ENCODE data around the gene TCFL5. TPM values are rescaled to one million over a fixed set of nuclear protein-coding genes. Genes with fewer than 3 reads are reported as not detected.

Gene TCFL5
- total and polyA plus RNA-seq, 4 donors = 4.5 to 10.7 (median 4.7) TPM

DNA sequence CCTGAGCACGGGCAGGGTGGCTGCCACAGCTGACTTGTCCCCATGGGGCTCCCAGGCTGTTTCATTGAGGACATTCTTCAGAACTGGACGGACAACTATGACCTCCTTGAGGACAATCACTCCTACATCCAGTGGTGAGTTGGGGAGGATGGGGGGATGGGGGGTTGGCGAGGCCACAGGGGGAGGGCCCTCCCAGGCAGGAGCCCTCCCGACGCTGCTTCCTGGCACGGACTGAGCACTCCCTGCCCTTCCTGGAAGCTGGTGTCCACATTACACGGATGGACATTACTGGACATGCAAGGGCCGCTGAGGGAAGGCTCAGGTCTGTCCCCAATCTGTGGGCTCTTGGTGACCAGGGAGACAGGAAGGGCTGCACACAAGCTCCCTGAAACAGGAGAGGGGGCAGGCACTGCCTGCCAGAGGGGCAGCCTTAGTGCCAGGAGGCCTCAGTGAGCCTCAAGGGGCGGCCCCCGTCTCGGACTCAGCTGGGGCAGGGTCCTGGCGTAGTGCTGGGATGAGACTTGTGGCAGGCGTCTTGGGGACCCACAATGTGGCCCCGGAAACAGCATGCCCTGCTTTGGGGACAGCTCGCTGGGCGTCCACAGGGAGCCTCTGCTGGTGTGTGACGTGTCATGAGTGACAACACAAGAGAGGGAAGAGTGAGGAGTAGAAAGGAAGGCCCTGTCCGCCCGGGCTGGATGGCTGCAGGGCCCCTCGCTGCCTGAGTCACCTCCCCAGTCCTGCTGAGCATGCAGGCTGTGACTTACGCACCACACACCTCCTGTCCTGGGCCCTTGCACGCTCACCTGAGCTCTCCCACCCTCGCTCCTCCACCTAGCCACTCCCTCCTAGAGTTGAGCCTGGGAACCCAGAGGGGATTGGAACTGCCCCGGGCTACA is 51.8 kb downstream of the TCFL5 start:
- H3K27me3 ChIP-seq (ENCODE audit: control insufficient read depth in 1 of 2, insufficient read depth in 2 of 2, low read length in 1 of 2) = no peaks in the 10 kb centered on the region
- ATAC-seq (ENCODE audit: low FRiP score) (no peak), DNase-seq (no peak)
- intact Hi-C loops (cut with DNase I) = loop anchor here (5.0 to 10.0 kb wide), 4 partner anchors 142 to 312 kb away; partner anchors contain the start of gene SLC17A9 (in 1 of the 2)
- peaks cover 0 to 11% of the 10 kb centered on the region in 2 donors for H3K36me3 ChIP-seq (ENCODE audit: control insufficient read depth in 1 of 2, insufficient read depth in 2 of 2, low read length in 1 of 2)
- no peak overlapping the region for H3K4me3 ChIP-seq (ENCODE audit: low read length in 2 of 2)
- no peaks in the 10 kb centered on the region for H3K9me3 ChIP-seq (ENCODE audit: control insufficient read depth, low read length)
- 93 to 95% methylated on average over 24 of the region's 24 CpGs for WGBS, 2 donors
- no peak overlapping the region for H3K27ac ChIP-seq (ENCODE audit: low read depth in 1 of 2, low read length in 2 of 2)
- H3K4me1 ChIP-seq (ENCODE audit: control insufficient read depth in 1 of 2, insufficient read depth in 2 of 2, low read length in 2 of 2) = no peaks in the 10 kb centered on the region

DNA sequence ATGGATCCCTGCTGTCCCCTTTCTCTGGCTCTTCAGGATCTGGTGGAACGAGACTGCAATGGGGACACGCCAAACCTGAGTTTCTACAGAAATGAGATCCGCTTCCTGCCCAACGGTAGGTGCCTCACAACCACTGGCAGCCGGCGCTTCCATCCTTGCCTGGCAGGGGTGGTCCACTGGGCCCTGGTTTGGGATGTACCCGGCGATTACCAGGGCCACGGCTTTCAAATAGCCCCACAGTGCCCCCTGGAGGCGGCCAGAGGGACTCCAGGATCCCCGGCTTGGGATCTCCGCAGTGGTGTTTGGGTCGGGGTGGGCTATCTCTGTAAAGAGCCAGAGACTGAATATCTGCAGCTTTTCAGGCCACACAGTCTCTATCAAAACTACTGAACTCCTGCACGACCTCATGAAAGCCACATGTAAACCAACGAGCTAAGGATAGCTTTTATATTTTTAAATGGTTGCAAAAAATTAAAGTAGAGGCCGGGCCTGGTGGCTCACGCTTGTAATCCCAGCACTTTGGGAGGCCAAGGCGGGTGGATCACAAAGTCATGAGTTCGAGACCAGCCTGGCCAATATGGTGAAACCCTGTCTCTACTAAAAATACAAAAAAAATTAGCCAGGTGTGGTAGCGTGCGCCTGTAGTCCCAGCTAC is 53.3 kb downstream of the TCFL5 start:
- H3K27me3 ChIP-seq (ENCODE audit: control insufficient read depth in 1 of 2, insufficient read depth in 2 of 2, low read length in 1 of 2) = no peaks in the 10 kb centered on the region
- intact Hi-C loops (cut with DNase I) = loop anchor here (1.0 to 10.0 kb wide), 5 partner anchors 141 to 311 kb away; partner anchors contain the start of gene SLC17A9 (in 1 of the 2)
- no peaks in the 10 kb centered on the region for H3K4me1 ChIP-seq (ENCODE audit: control insufficient read depth in 1 of 2, insufficient read depth in 2 of 2, low read length in 2 of 2)
- no peaks in the 10 kb centered on the region for H3K9me3 ChIP-seq (ENCODE audit: control insufficient read depth, low read length)
- no peak overlapping the region for H3K27ac ChIP-seq (ENCODE audit: low read depth in 1 of 2, low read length in 2 of 2)
- DNase-seq (peak; percentile 79 to 92), ATAC-seq (ENCODE audit: low FRiP score) (peak; percentile 73)
- no peak overlapping the region for H3K4me3 ChIP-seq (ENCODE audit: low read length in 2 of 2)
- peaks cover 0 to 11% of the 10 kb centered on the region in 2 donors for H3K36me3 ChIP-seq (ENCODE audit: control insufficient read depth in 1 of 2, insufficient read depth in 2 of 2, low read length in 1 of 2)
- 41 to 43% methylated on average over 20 to 21 of the region's 21 CpGs for WGBS, 2 donors

DNA sequence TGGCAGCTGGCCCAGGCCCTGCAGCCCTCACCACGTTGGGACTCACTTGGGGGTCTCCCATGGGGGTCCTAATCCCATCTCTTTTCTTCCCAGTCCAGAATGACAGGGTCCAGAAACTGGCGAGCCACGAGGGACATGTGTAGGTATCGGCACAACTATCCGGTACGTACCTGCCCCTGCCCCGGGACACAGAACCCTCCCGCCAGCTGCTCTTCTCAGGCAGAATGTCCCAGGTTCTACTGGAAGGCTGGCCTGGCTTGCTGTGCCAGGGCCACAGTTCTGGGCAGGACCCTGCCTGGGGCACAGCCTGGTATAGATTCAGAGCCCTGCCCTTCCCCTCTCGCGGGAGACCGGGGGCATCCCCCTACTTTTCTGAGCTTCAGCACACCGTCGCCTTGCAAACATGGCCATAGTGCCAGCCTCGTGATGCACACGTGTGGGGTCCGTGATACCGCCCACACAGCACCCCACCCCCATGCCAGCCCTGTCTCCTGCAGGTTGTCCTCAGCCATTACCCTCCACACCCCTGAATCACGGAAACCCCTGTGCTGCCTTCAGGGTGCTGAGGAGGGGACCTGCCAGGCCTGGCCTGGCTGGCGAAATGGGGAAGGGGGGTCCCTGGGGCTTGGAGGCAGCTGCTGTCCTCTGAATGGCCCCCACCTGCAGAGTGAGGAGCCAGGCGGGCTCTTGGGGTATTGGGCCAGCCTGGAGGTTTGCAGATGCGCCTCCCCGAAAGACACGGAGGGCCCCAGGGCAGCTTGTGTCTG is 54.0 kb downstream of the TCFL5 start:
- H3K27ac ChIP-seq (ENCODE audit: low read depth in 1 of 2, low read length in 2 of 2) = no peak overlapping the region
- H3K36me3 ChIP-seq (ENCODE audit: control insufficient read depth in 1 of 2, insufficient read depth in 2 of 2, low read length in 1 of 2) = peaks cover 0 to 11% of the 10 kb centered on the region in 2 donors
- no peak for ATAC-seq (ENCODE audit: low FRiP score)
- no peak overlapping the region for H3K4me3 ChIP-seq (ENCODE audit: low read length in 2 of 2)
- no peaks in the 10 kb centered on the region for H3K9me3 ChIP-seq (ENCODE audit: control insufficient read depth, low read length)
- WGBS, 2 donors = 87 to 88% methylated on average over 23 of the region's 23 CpGs
- H3K27me3 ChIP-seq (ENCODE audit: control insufficient read depth in 1 of 2, insufficient read depth in 2 of 2, low read length in 1 of 2) = no peaks in the 10 kb centered on the region
- H3K4me1 ChIP-seq (ENCODE audit: control insufficient read depth in 1 of 2, insufficient read depth in 2 of 2, low read length in 2 of 2) = no peaks in the 10 kb centered on the region
- intact Hi-C loops (cut with DNase I) = loop anchor here (1.0 to 10.0 kb wide), 5 partner anchors 140 to 310 kb away; partner anchors contain the start of gene SLC17A9 (in 1 of the 2)
- DNase-seq = no peak

DNA sequence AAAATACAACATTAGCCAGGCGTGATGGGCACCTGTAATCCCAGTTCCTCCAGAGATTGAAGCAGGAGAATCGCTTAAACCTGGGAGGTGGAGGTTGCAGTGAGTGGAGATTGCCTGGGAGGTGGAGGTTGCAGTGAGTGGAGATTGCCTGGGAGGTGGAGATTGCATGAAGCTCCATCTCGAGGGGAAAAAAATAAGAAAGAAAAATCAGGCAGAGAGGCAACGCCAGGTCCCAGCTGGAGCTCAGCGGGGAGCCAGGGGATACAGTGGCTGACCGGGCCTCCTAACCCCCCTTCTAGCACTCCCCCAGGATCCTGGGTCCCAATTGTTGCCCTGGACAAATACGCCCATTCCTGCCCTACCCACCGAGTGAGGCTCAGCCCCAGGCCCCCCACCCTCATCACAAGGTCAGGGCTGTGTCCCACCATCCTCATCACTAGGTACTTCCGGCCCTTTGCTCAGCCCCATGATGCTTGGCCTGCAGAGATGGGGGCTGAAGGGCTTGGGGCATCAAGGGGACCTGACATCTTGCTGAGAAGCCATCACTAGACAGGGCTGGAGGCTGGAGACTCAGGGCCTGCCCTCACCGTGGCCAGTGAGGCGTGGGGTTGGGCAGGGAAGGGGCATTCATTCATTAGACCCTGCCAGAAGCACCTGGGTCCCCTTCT is 55.1 kb downstream of the TCFL5 start:
- no peak overlapping the region for H3K4me3 ChIP-seq (ENCODE audit: low read length in 2 of 2)
- 75 to 88% methylated on average over 11 of the region's 11 CpGs for WGBS, 2 donors
- no peak overlapping the region for H3K27ac ChIP-seq (ENCODE audit: low read depth in 1 of 2, low read length in 2 of 2)

DNA sequence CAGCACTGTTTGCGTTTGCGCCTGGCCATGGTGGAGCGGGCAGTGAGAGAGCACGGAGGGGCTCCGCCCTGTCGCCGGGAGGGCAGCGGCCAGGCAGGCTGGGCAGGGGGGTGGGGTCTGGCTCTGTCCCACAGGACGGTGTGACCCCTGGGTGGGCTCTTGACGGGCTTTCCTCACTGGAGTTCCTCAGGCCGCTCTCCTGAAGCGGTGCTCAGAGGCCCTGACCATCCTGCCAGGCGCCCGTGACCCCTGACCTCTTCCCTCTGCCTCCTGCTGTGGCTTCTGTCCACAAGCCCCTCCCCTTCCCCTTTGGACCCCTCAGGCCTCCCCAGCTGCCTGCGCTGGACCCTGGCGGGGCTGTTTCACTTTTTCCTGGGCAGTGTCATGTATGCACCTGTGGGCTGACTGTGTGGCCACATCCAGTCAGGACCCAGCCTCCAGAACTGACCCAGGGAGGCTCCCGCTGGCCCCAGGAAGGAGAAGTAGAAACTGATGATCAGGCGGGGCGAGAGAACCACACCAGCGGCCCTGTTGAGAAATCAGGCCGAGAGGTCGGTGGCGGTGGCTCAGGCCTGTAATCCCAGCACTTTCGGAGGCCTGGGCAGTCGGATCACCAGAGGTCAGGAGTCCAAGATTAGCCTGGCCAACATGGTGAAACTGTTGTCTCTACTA is 55.8 kb downstream of the TCFL5 start:
- peak in 1 of 2 donors; percentile 85 for DNase-seq
- Histone ChIP-seq H3K9me3 (ENCODE audit: control insufficient read depth, low read length) (no peaks in the 10 kb centered on the region), H3K27ac (ENCODE audit: low read depth in 1 of 2, low read length in 2 of 2) (no peak overlapping the region), H3K36me3 (ENCODE audit: control insufficient read depth in 1 of 2, insufficient read depth in 2 of 2, low read length in 1 of 2) (peaks cover 0 to 9% of the 10 kb centered on the region in 2 donors), H3K4me3 (ENCODE audit: low read length in 2 of 2) (peak overlapping the region; percentile 91 to 93), H3K27me3 (ENCODE audit: control insufficient read depth in 1 of 2, insufficient read depth in 2 of 2, low read length in 1 of 2) (no peaks in the 10 kb centered on the region), H3K4me1 (ENCODE audit: control insufficient read depth in 1 of 2, insufficient read depth in 2 of 2, low read length in 2 of 2) (no peaks in the 10 kb centered on the region)
- WGBS, 2 donors = 42 to 46% methylated on average over 24 to 25 of the region's 25 CpGs
- no peak for ATAC-seq (ENCODE audit: low FRiP score)
- intact Hi-C loops (cut with DNase I) = loop anchor here (5.0 to 10.0 kb wide), 4 partner anchors 139 to 309 kb away; partner anchors contain the start of gene SLC17A9 (in 1 of the 2)

More for the DNA sequence above, 55.1 kb downstream of the TCFL5 start:
- intact Hi-C loops (cut with DNase I) = loop anchor here (5.0 to 10.0 kb wide), 4 partner anchors 139 to 309 kb away; partner anchors contain the start of gene SLC17A9 (in 1 of the 2)
- no peaks in the 10 kb centered on the region for H3K4me1 ChIP-seq (ENCODE audit: control insufficient read depth in 1 of 2, insufficient read depth in 2 of 2, low read length in 2 of 2)
- no peaks in the 10 kb centered on the region for H3K27me3 ChIP-seq (ENCODE audit: control insufficient read depth in 1 of 2, insufficient read depth in 2 of 2, low read length in 1 of 2)
- ATAC-seq (ENCODE audit: low FRiP score) (no peak), DNase-seq (no peak)
- H3K9me3 ChIP-seq (ENCODE audit: control insufficient read depth, low read length) = no peaks in the 10 kb centered on the region
- peaks cover 0 to 9% of the 10 kb centered on the region in 2 donors for H3K36me3 ChIP-seq (ENCODE audit: control insufficient read depth in 1 of 2, insufficient read depth in 2 of 2, low read length in 1 of 2)

DNA sequence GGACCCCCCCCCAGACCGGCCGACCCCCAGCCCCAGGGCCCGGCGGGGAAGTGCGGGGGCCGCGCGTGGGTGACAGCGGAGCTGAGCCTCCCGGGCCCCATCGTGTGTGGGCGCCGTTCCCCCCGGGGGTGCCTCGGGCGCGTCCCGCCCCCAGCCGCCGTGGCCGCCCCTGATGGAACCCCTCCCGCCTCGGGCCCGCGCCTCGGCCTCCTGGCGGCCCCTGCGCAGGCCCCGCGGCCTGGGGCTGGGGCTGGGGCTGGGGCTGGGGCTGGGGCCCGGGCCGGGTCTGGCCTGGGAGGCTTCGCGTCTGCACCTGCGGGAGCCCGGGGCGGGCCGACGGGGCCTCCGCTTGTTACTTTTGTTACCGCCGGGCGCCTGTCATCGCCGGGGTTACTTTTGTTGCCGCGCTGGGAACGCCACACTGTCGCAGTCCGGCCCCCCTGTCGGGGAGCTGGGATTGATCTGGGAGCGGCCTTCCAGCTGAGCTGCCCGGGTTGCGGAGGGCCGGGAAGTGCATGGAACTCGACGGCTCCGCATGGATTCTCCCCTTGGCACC is 56.4 kb downstream of the TCFL5 start:
- peaks cover 0 to 9% of the 10 kb centered on the region in 2 donors for H3K36me3 ChIP-seq (ENCODE audit: control insufficient read depth in 1 of 2, insufficient read depth in 2 of 2, low read length in 1 of 2)
- H3K4me3 ChIP-seq (ENCODE audit: low read length in 2 of 2) = peak overlapping the region; percentile 91 to 93
- H3K27ac ChIP-seq (ENCODE audit: low read depth in 1 of 2, low read length in 2 of 2) = no peak overlapping the region
- intact Hi-C loops (cut with DNase I) = loop anchor here (5.0 to 10.0 kb wide), 4 partner anchors 138 to 308 kb away; partner anchors contain the start of gene SLC17A9 (in 1 of the 2)
- DNase-seq = no peak
- H3K9me3 ChIP-seq (ENCODE audit: control insufficient read depth, low read length) = no peaks in the 10 kb centered on the region
- WGBS, 2 donors = 0 to 1% methylated on average over 21 to 58 of the region's 58 CpGs
- peak; percentile 3 for ATAC-seq (ENCODE audit: low FRiP score)
- no peaks in the 10 kb centered on the region for H3K4me1 ChIP-seq (ENCODE audit: control insufficient read depth in 1 of 2, insufficient read depth in 2 of 2, low read length in 2 of 2)
- no peaks in the 10 kb centered on the region for H3K27me3 ChIP-seq (ENCODE audit: control insufficient read depth in 1 of 2, insufficient read depth in 2 of 2, low read length in 1 of 2)

GRCh38 chr20:62804627-62805154 is 56.9 kb downstream of the TCFL5 start, which contains the start of gene OGFR:
Gene OGFR, plus strand, starts transcription at chr20:62804835. Its CDS starts 25 bp downstream, at chr20:62804860.
- ATAC-seq (ENCODE audit: low FRiP score) (no peak), DNase-seq (peak; percentile 82 to 90)
- Histone ChIP-seq H3K27me3 (ENCODE audit: control insufficient read depth in 1 of 2, insufficient read depth in 2 of 2, low read length in 1 of 2) (no peaks in the 10 kb centered on the region), H3K27ac (ENCODE audit: low read depth in 1 of 2, low read length in 2 of 2) (peak within 1 kb of the TSS in 1 of 2 donors; percentile 58), H3K4me1 (ENCODE audit: control insufficient read depth in 1 of 2, insufficient read depth in 2 of 2, low read length in 2 of 2) (no peaks in the 10 kb centered on the region), H3K36me3 (ENCODE audit: control insufficient read depth in 1 of 2, insufficient read depth in 2 of 2, low read length in 1 of 2) (peaks cover 0 to 6% of the 10 kb centered on the region in 2 donors), H3K9me3 (ENCODE audit: control insufficient read depth, low read length) (no peaks in the 10 kb centered on the region), H3K4me3 (ENCODE audit: low read length in 2 of 2) (peak within 1 kb of the TSS; percentile 91 to 93)
- WGBS, 2 donors = 1% methylated on average over 30 to 77 of the region's 77 CpGs
- intact Hi-C loops (cut with DNase I) = loop anchor here (5.0 to 10.0 kb wide), 4 partner anchors 137 to 307 kb away; partner anchors contain the start of gene SLC17A9 (in 1 of the 2)

All from aorta (tissue), 5 donors.